HUES64 (cell line): ENCODE results near the gene GLIS2.

Experiments
- H3K27ac ChIP-seq: 2 replicates; pipeline ENCODE4 v1.7.0; 2013; ENCODE audit warnings: low read depth, low read length, inconsistent platforms
- H3K27me3 ChIP-seq: 2 replicates; pipeline ENCODE4 v1.6.1; 2013; ENCODE audit warnings: mild to moderate bottlenecking, low read length; ENCODE audit not compliant: insufficient read depth
- H3K36me3 ChIP-seq: 2 replicates; pipeline ENCODE4 v1.6.1; 2013; ENCODE audit warnings: mild to moderate bottlenecking, low read length; ENCODE audit not compliant: insufficient read depth
- H3K4me1 ChIP-seq: 2 replicates; pipeline ENCODE4 v1.6.1; 2013; ENCODE audit warnings: mild to moderate bottlenecking, low read length, moderate library complexity; ENCODE audit not compliant: insufficient read depth
- H3K4me3 ChIP-seq: 2 replicates; pipeline ENCODE4 v1.5.1; 2013; ENCODE audit warnings: mild to moderate bottlenecking, low read length, moderate library complexity
- H3K9ac ChIP-seq: 2 replicates; pipeline ENCODE4 v1.6.1; 2013; ENCODE audit warnings: mild to moderate bottlenecking, low read depth, low read length
- H3K9me3 ChIP-seq: 2 replicates; pipeline ENCODE4 v1.6.1; 2013; ENCODE audit warnings: low read depth, low read length; ENCODE audit not compliant: insufficient read depth
- WGBS: fragments of 150-250, 120-280 bp; methylation state at CpG from one replicate; pipeline ENCODE4 v1.1.7; 2013; ENCODE audit warnings: missing lambda C conversion rate; 5-methylcytosine and 5-hydroxymethylcytosine counted together

The GLIS2 gene

GRCh38 chr16:4376126-4376892 lies 60.4 kb downstream of the GLIS2 start:
- Histone ChIP-seq H3K27me3 (no peaks in the 10 kb centered on the region), H3K9me3 (no peaks in the 10 kb centered on the region), H3K36me3 (no peaks in the 10 kb centered on the region), H3K9ac (no peak overlapping the region), H3K27ac (peak overlapping the region; percentile 37), H3K4me3 (no peak overlapping the region), H3K4me1 (peaks cover 42% of the 10 kb centered on the region)
- 88% methylated on average over 29 of the region's 31 CpGs for WGBS

GRCh38 chr16:4376893-4377572 lies 61.2 kb downstream of the GLIS2 start:
- H3K9ac ChIP-seq: no peak overlapping the region; the same call in 1 of the 2 replicates
- H3K36me3 ChIP-seq: no peaks in the 10 kb centered on the region
- H3K4me1 ChIP-seq: peaks cover 40% of the 10 kb centered on the region
- H3K9me3 ChIP-seq: no peaks in the 10 kb centered on the region
- WGBS: 69% methylated on average over 26 of the region's 27 CpGs
- no peaks in the 10 kb centered on the region for H3K27me3 ChIP-seq
- H3K27ac ChIP-seq: peak overlapping the region; percentile 64; the same call in 1 of the 2 replicates
- H3K4me3 ChIP-seq: no peak overlapping the region

- peak overlapping the region; percentile 64; the same call in 1 of the 2 replicates for H3K27ac ChIP-seq
- H3K4me3 ChIP-seq: no peak overlapping the region
- no peak overlapping the region; the same call in 1 of the 2 replicates for H3K9ac ChIP-seq
- H3K4me1 ChIP-seq: peaks cover 34% of the 10 kb centered on the region
- H3K27me3 ChIP-seq: no peaks in the 10 kb centered on the region
- H3K9me3 ChIP-seq: no peaks in the 10 kb centered on the region
- WGBS: 63% methylated on average over 12 of the region's 12 CpGs
- 0 out of 2 replicates have a peak, but pooled peaks cover under 1% of the 10 kb centered on the region for H3K36me3 ChIP-seq
These were observed 61.8 kb downstream of the GLIS2 start for GRCh38 chr16:4377573-4378154.

GRCh38 chr16:4378161-4378666 lies 62.3 kb downstream of the GLIS2 start:
- H3K36me3 ChIP-seq: peaks cover 4% of the 10 kb centered on the region; the same call in 1 of the 2 replicates
- 89% methylated on average over 15 of the region's 15 CpGs for WGBS
- no peak overlapping the region for H3K4me3 ChIP-seq
- H3K27ac ChIP-seq: peak overlapping the region; percentile 64; the same call in 1 of the 2 replicates
- H3K9me3 ChIP-seq: no peaks in the 10 kb centered on the region
- no peak overlapping the region for H3K9ac ChIP-seq
- H3K27me3 ChIP-seq: no peaks in the 10 kb centered on the region
- H3K4me1 ChIP-seq: peaks cover 28% of the 10 kb centered on the region

GRCh38 chr16:4378999-4379690 lies 63.3 kb downstream of the GLIS2 start:
- Histone ChIP-seq H3K9me3 (no peaks in the 10 kb centered on the region), H3K27me3 (no peaks in the 10 kb centered on the region), H3K27ac (no peak overlapping the region), H3K4me3 (no peak overlapping the region), H3K9ac (no peak overlapping the region), H3K36me3 (peaks cover 4% of the 10 kb centered on the region; the same call in 1 of the 2 replicates), H3K4me1 (peaks cover 21% of the 10 kb centered on the region)
- 91% methylated on average over 21 of the region's 21 CpGs for WGBS

GRCh38 chr16:4380119-4381063 lies 64.5 kb downstream of the GLIS2 start:
- Histone ChIP-seq H3K36me3 (peaks cover 4% of the 10 kb centered on the region; the same call in 1 of the 2 replicates), H3K27me3 (no peaks in the 10 kb centered on the region), H3K4me3 (no peak overlapping the region), H3K9ac (peak overlapping the region; percentile 43; the same call in 1 of the 2 replicates), H3K27ac (peak overlapping the region; percentile 18; the same call in 1 of the 2 replicates), H3K9me3 (no peaks in the 10 kb centered on the region), H3K4me1 (peaks cover 10% of the 10 kb centered on the region)
- WGBS: 86% methylated on average over 26 of the region's 26 CpGs

GRCh38 chr16:4381072-4381934 lies 65.4 kb downstream of the GLIS2 start:
- Histone ChIP-seq H3K9ac (no peak overlapping the region), H3K4me3 (no peak overlapping the region), H3K9me3 (no peaks in the 10 kb centered on the region), H3K27me3 (no peaks in the 10 kb centered on the region), H3K4me1 (peaks cover 10% of the 10 kb centered on the region), H3K36me3 (peaks cover 4% of the 10 kb centered on the region; the same call in 1 of the 2 replicates), H3K27ac (no peak overlapping the region)
- WGBS: 96% methylated on average over 59 of the region's 59 CpGs

- 96% methylated on average over 55 of the region's 55 CpGs for WGBS
- H3K4me3 ChIP-seq: no peak overlapping the region
- H3K36me3 ChIP-seq: peaks cover 4% of the 10 kb centered on the region; the same call in 1 of the 2 replicates
- no peaks in the 10 kb centered on the region for H3K9me3 ChIP-seq
- no peak overlapping the region for H3K27ac ChIP-seq
- no peaks in the 10 kb centered on the region for H3K27me3 ChIP-seq
- H3K9ac ChIP-seq: no peak overlapping the region
- peaks cover 7% of the 10 kb centered on the region for H3K4me1 ChIP-seq
These were observed 66.3 kb downstream of the GLIS2 start for GRCh38 chr16:4381935-4382794.
